Measurements from ENCODE around the gene IMP4.
A peak's percentile ranks its signal among the peaks of the same experiment; 100 is the strongest.
"Not testable (repeated sequence)": the region's sequence is repeated elsewhere in the genome, so short reads cannot be mapped to it uniquely, and the experiment has no call there.

The IMP4 gene

GRCh38 chr2:130342533-130343275 lies at the start of gene IMP4:
Gene IMP4 (plus strand): TSS chr2:130342897. CDS start chr2:130342933, 36 bp downstream.
- peak; percentile 98 for DNase-seq

- DNase-seq, result no peak
Observed at GRCh38 chr2:130300258-130300969, 42.3 kb upstream of the IMP4 start.

GRCh38 chr2:130300970-130301348 lies 41.7 kb upstream of the IMP4 start:
- no peak for DNase-seq

GRCh38 chr2:130302164-130302886 lies 40.4 kb upstream of the IMP4 start:
- no peak for DNase-seq

- no peak for DNase-seq
Observed at GRCh38 chr2:130303169-130303568, 39.5 kb upstream of the IMP4 start.

GRCh38 chr2:130304726-130305125 lies 38.0 kb upstream of the IMP4 start:
- DNase-seq, result no peak

GRCh38 chr2:130307850-130308249 lies 34.8 kb upstream of the IMP4 start:
- no peak for DNase-seq

GRCh38 chr2:130310881-130311280 lies 31.8 kb upstream of the IMP4 start:
- no peak for DNase-seq

GRCh38 chr2:130313812-130314334 lies 28.8 kb upstream of the IMP4 start:
- DNase-seq, result no peak

GRCh38 chr2:130314377-130314776 lies 28.3 kb upstream of the IMP4 start:
- no peak for DNase-seq

GRCh38 chr2:130316596-130316995 lies 26.1 kb upstream of the IMP4 start:
- no peak for DNase-seq

- no peak for DNase-seq
Observed at GRCh38 chr2:130318906-130319305, 23.8 kb upstream of the IMP4 start.

GRCh38 chr2:130319536-130319935 lies 23.2 kb upstream of the IMP4 start:
- DNase-seq, result no peak

GRCh38 chr2:130327703-130328527 lies 14.8 kb upstream of the IMP4 start:
- no peak for DNase-seq

GRCh38 chr2:130328710-130329109 lies 14.0 kb upstream of the IMP4 start:
- no peak for DNase-seq

- peak; percentile 72 for DNase-seq
Observed at GRCh38 chr2:130332271-130333073, 10.2 kb upstream of the IMP4 start.

- DNase-seq, result not testable (repeated sequence)
Observed at GRCh38 chr2:130333253-130333652, 9.4 kb upstream of the IMP4 start.

- DNase-seq, result no peak
Observed at GRCh38 chr2:130334026-130334425, 8.7 kb upstream of the IMP4 start.

- no peak for DNase-seq
Observed at GRCh38 chr2:130335226-130335625, 7.5 kb upstream of the IMP4 start.

- DNase-seq, result no peak
Observed at GRCh38 chr2:130336150-130336876, 6.4 kb upstream of the IMP4 start.
